ENCODE measurements around the gene SPTBN4.

Gene SPTBN4

GRCh38 chr19:40510526-40511115, 43.8 kb downstream of the SPTBN4 start:
- H2AFZ ChIP-seq (ENCODE audit: low read length) = no peak overlapping the region
- H4K20me1 ChIP-seq (ENCODE audit: insufficient read depth, low read length) = no peaks in the 10 kb centered on the region
- no peak overlapping the region for H3K9ac ChIP-seq (ENCODE audit: low read length)
- H3K9me2 ChIP-seq (ENCODE audit: low read depth, low read length) = no peaks in the 10 kb centered on the region
- H3K9me3 ChIP-seq (ENCODE audit: low read length) = no peaks in the 10 kb centered on the region
- no peaks in the 10 kb centered on the region for H3F3A ChIP-seq (ENCODE audit: insufficient read depth, low read length)
- no peaks in the 10 kb centered on the region for H3K79me2 ChIP-seq (ENCODE audit: insufficient read depth, low read length)
- TF ChIP-seq EZH2 (IDR thresholded peaks at IDR 0.05; ENCODE audit: borderline replicate concordance, low read length) (no peak), CTCF (IDR thresholded peaks at IDR 0.05; ENCODE audit: low read length) (no peak)
- H3K4me2 ChIP-seq (ENCODE audit: low read length) = no peak overlapping the region
- H3K4me3 ChIP-seq (ENCODE audit: low read depth, low read length, poor library complexity, severe bottlenecking) = no peak overlapping the region
- H3K4me1 ChIP-seq (ENCODE audit: insufficient read depth, low read length, severe bottlenecking) = no peaks in the 10 kb centered on the region
- H3K36me3 ChIP-seq (ENCODE audit: insufficient read depth, low read length) = no peaks in the 10 kb centered on the region
- H3K27me3 ChIP-seq (ENCODE audit: insufficient read depth, low read length) = no peaks in the 10 kb centered on the region; the same call in 1 of the 2 replicates
- no peak overlapping the region for H3K27ac ChIP-seq (ENCODE audit: low read depth, low read length, poor library complexity, severe bottlenecking)

- H4K20me1 ChIP-seq (ENCODE audit: insufficient read depth, low read length) = no peaks in the 10 kb centered on the region
- H3K27ac ChIP-seq (ENCODE audit: low read depth, low read length, poor library complexity, severe bottlenecking) = no peak overlapping the region
- H3K79me2 ChIP-seq (ENCODE audit: insufficient read depth, low read length) = no peaks in the 10 kb centered on the region
- H3K9me2 ChIP-seq (ENCODE audit: low read depth, low read length) = no peaks in the 10 kb centered on the region
- no peaks in the 10 kb centered on the region for H3K4me1 ChIP-seq (ENCODE audit: insufficient read depth, low read length, severe bottlenecking)
- H3K9ac ChIP-seq (ENCODE audit: low read length) = no peak overlapping the region
- H3K36me3 ChIP-seq (ENCODE audit: insufficient read depth, low read length) = no peaks in the 10 kb centered on the region
- H3K27me3 ChIP-seq (ENCODE audit: insufficient read depth, low read length) = no peaks in the 10 kb centered on the region; the same call in 1 of the 2 replicates
- H2AFZ ChIP-seq (ENCODE audit: low read length) = no peak overlapping the region
- H3K4me3 ChIP-seq (ENCODE audit: low read depth, low read length, poor library complexity, severe bottlenecking) = no peak overlapping the region
- H3F3A ChIP-seq (ENCODE audit: insufficient read depth, low read length) = no peaks in the 10 kb centered on the region
- H3K4me2 ChIP-seq (ENCODE audit: low read length) = no peak overlapping the region
- TF ChIP-seq CTCF (IDR thresholded peaks at IDR 0.05; ENCODE audit: low read length) (no peak), EZH2 (IDR thresholded peaks at IDR 0.05; ENCODE audit: borderline replicate concordance, low read length) (no peak)
- H3K9me3 ChIP-seq (ENCODE audit: low read length) = no peaks in the 10 kb centered on the region
Observed at GRCh38 chr19:40511487-40511886, 44.7 kb downstream of the SPTBN4 start.

GRCh38 chr19:40512110-40512472, 45.3 kb downstream of the SPTBN4 start:
- no peaks in the 10 kb centered on the region for H3K36me3 ChIP-seq (ENCODE audit: insufficient read depth, low read length)
- H3K4me3 ChIP-seq (ENCODE audit: low read depth, low read length, poor library complexity, severe bottlenecking) = no peak overlapping the region
- no peak for TF ChIP-seq CTCF (IDR thresholded peaks at IDR 0.05; ENCODE audit: low read length)
- TF ChIP-seq EZH2 (IDR thresholded peaks at IDR 0.05; ENCODE audit: borderline replicate concordance, low read length) = no peak
- no peaks in the 10 kb centered on the region for H4K20me1 ChIP-seq (ENCODE audit: insufficient read depth, low read length)
- no peaks in the 10 kb centered on the region; the same call in 1 of the 2 replicates for H3K27me3 ChIP-seq (ENCODE audit: insufficient read depth, low read length)
- H3K4me2 ChIP-seq (ENCODE audit: low read length) = no peak overlapping the region
- H3F3A ChIP-seq (ENCODE audit: insufficient read depth, low read length) = no peaks in the 10 kb centered on the region
- H3K9me2 ChIP-seq (ENCODE audit: low read depth, low read length) = no peaks in the 10 kb centered on the region
- H3K9me3 ChIP-seq (ENCODE audit: low read length) = no peaks in the 10 kb centered on the region
- no peaks in the 10 kb centered on the region for H3K4me1 ChIP-seq (ENCODE audit: insufficient read depth, low read length, severe bottlenecking)
- no peak overlapping the region for H2AFZ ChIP-seq (ENCODE audit: low read length)
- H3K27ac ChIP-seq (ENCODE audit: low read depth, low read length, poor library complexity, severe bottlenecking) = no peak overlapping the region
- H3K9ac ChIP-seq (ENCODE audit: low read length) = no peak overlapping the region
- no peaks in the 10 kb centered on the region for H3K79me2 ChIP-seq (ENCODE audit: insufficient read depth, low read length)

Measured in OCI-LY1 (cell line).